ENCODE measurements around the gene KRT81.

The KRT81 gene

GRCh38 chr12:52291267-52291935, at the start of gene KRT81:
TSS of gene KRT81 (minus strand) at chr12:52291534. CDS start at chr12:52291465, 69 bp downstream.
- no peak for DNase-seq

DNA sequence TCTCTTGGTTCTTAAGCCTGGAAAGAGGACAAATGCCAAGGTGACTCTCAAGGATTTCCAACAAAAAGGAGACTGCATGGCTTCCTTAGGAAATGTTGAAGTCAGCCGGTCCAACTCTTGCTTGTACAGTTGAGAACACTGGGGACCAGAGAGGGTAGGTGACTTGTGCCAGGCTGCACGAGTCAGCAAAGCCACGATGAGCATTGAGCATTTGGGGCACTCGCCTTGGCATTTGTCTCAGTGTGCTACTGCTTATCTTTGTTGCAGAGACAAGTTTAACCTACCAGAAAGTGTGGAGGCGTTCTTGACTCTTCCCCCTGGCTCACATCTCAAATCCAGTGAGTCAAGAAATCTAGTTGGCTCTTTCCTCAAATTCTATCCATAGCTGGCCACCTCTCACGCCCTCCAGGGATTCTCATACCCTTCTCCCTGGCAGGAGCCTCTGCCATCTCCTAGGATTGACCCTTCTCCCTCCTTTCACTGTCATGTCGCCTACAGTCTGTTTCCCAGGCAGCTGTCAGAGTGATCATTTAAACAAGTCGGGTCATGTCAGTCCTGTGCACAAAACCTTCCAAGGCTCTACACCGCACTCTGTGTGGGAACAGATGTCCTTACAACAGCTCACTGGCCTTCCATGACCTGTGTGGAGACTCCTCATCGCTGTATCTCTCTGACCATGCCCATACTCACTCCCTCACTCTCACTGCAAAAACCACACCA, 47.1 kb upstream of the KRT81 start:
- DNase-seq, result no peak

GRCh38 chr12:52337054-52337453, 45.7 kb upstream of the KRT81 start:
- no peak for DNase-seq

DNA sequence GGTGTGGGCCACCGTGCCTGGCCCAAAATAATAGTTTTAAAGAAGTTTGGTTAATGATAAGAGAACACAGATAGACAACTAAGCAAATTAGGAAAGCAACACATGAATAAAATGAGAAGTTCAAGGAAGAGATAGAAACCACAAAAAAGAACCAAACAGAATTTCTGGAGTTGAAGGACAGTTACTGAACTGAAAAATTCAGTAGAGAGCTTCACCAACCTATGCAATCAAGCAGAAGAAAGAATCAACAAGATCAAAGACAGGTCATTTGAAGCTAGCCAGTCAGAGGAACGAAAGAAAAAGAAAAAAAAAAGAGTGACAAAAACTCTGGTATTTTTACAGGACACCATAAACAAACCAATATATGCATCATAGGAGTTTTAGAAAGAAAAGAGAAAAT, 45.3 kb upstream of the KRT81 start:
- no peak for DNase-seq

GRCh38 chr12:52335598-52336262, 44.4 kb upstream of the KRT81 start:
- DNase-seq, result no peak

DNA sequence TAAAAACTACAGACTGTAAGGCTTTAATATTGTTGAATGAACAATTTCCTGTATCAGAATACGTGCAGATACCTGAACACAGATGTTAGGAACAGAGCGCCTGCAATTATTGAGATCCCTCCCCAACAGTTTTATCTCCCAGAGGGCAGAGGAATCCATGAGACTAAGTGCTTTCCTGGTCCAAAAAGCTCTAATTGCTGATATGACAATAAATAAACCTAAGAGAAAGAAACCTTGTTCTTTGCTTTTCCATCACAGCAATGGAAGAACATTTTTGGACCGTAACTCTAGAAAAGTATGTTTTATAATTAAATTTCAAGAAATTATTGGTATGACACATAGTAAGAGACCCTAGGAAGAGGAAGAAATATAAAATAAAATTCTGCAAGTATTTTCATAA, 42.9 kb upstream of the KRT81 start:
- DNase-seq, result no peak

GRCh38 chr12:52333321-52333720, 42.0 kb upstream of the KRT81 start:
- DNase-seq, result no peak

DNA sequence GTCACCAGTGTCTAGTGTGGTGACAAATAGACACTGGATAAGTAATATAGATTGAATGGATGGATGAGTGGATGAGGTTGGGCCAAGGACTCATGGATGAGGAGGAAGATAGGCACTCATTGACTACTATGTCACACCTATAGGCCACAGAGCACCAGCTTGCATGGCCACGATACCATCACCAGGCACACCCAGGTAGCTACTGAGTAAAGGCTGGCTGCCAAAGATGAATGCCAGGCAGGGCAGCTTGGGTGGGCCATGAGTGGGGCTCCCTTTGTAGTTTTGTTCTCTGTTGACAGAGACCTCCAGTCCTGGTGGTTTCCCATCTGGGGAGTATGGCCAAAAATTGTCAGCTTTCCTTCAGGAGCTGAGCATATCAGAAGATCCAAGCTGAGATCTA, 41.0 kb upstream of the KRT81 start:
- DNase-seq, result no peak

GRCh38 chr12:52331833-52332232, 40.5 kb upstream of the KRT81 start:
- DNase-seq, result no peak

DNA sequence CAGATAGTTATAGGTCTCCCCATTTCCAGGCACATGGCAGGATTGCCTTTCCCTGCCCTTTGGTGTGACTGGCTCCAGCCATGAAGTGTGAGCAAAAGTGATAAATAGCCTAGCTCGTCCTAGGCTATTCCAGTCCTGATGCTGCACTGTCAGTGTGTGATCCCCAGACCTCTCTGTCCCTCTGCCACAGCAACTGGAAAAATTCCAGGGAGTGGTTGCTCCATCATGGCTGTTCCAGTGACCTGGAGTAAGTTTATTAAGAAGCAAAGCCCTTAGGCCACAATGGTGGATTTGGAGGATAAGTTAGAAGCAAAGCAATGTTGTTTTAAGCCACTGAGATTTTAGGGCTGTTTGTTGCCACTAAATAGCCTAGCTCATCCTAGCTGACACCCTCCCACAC, 39.7 kb upstream of the KRT81 start:
- no peak for DNase-seq

GRCh38 chr12:52327830-52328500, 36.6 kb upstream of the KRT81 start:
- DNase-seq, result no peak

DNA sequence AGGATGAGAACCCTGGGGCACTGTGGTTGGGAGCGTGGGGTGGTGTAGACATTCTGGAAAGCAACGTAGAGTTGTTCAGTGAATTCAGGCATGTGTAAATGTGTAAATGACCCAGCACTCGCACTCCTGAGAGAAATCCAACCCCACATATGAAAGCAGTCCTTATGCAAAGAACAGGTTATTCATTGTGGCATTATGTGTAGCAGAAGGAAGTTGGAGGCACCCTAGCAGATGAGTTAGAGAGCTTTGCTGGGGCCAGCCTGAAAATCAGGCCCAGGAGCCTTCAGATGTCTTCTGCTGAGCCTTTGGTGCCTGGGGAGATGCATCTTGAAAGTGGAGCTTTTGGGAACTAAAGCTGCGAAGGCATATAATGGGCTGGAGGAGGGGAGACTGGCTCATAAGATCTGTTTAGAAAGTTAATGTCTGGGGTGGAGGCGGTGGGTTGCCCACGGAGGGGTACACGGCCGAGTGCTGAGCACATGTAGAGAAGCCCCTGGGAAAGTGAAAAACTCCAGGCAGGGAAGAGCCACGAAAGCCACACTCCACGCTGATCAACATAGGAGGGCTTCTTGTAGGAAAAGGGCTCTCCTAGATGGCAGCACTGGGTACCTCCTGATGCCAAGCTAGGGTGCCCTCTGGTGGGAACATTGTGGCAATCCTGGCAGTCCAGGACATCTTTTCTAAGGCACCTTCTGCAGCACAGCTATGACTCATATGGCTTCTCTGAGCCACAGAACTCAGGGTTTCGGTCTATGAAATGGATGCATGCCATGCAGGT, 35.9 kb upstream of the KRT81 start:
- DNase-seq, result peak; percentile 89

- no peak for DNase-seq
Measured at GRCh38 chr12:52324153-52324444, 32.8 kb upstream of the KRT81 start.

- no peak for DNase-seq
Measured at GRCh38 chr12:52323416-52324152, 32.2 kb upstream of the KRT81 start.

- no peak for DNase-seq
Measured at GRCh38 chr12:52323001-52323400, 31.7 kb upstream of the KRT81 start.

DNA sequence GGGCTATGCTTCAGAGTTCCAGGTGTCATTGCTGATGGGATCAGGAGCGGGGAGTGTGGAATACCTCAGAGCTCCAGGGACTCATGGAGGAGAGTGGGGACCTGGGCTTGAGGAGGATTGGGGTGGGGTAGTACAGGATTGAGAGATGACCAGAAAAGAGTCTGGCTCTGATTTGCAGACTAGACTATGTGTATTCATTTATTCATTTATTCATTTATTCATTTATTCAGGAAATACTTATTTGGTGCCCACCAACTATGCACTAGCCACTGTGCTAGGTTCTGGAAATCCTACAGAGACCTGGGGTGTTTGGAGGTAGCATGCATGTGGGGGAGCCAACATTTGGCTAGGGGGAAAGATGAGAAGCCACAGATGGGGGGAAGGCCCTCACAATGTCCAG, 30.7 kb upstream of the KRT81 start:
- no peak for DNase-seq

DNA sequence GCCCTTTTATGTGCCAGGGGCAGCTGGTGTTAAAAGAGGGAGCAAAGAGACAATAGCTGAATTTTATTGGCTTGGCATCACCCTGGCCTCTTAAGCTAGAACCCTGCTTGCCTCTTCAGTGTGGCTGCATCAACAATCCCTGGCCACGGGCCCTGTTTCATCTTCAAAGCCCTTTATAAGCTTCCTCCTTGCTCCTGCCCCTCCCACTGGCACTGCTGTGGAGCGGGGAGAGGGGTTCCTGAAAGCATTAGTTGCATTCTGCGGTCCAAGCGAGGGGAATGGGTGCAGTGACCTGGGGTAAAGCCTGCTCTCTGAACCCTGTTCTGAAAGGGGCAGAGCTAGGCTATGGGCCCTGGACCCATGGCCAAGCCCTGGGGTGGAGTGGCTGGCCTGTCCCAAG, 30.1 kb upstream of the KRT81 start:
- DNase-seq, result peak; percentile 25

- DNase-seq, result no peak
Measured at GRCh38 chr12:52320784-52321400, 29.6 kb upstream of the KRT81 start, which contains the start of gene KRT83. TSS of gene KRT83 (minus strand) at chr12:52321398. CDS start at chr12:52321335, 63 bp downstream.

- no peak for DNase-seq
Measured at GRCh38 chr12:52319097-52319496, 27.8 kb upstream of the KRT81 start.

DNA sequence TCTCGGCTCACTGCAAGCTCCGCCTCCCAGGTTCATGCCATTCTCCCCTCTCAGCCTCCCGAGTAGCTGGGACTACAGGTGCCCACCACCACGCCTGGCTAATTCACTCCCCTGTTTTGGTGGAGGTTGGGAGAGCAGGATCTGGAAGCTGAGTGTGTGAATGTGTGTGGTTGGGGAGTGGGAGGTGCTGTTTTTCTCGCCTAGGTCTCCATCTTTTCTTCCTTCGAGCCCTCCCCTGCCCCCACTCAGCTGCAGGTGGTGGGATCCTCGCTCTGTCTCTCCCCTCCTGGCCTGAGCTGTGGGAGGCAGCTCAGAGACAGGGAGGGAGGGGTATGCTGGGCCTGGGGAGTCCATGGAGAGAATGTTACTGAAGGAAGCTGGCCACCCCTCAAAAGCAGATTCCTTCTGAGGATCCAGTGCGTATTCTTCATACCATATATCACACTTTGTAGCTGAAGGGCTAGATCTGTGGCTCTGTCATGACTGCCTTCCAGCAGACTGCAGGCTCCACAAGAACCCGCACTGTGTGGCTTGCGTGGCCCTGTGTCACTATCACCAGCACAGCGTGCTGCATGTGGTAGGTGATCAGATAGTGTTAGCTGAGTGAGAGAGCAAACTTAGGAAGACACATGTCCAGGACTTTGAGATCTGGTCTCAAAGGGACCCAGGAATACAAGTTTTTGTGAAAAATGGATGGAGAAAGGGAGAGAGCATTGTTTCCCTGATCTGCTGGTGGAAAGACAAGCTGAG, 27.1 kb upstream of the KRT81 start:
- no peak for DNase-seq

DNA sequence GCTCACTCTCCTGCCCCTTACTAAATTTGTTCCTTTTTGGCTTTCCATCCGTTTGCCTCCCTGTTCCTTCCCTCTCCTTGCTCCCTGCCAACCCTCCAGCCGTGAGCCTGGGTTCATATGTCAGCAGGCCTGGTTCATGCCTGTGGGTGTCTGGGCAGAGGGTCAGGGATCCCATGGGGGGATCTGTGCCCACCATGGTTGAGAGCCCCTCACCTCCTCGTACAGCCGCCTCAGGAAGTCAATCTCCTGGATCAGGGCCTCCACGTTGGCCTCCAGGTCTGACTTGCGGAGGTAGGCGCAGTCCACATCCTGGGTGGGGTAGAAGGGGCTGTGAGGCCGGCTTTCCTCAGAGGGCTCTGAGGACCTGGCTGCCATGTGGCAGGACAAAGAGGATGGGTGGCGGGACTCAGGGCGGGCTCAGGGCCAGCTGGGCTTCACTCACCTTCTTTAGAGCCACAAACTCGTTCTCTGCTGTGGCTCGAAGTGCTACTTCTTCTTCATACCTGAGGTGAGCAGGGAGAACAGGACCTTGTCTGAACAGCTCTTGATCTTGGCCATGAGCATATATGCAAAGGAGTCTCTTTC, 26.2 kb upstream of the KRT81 start:
- no peak for DNase-seq

Measured in NCI-H774 (cell line).